ENCODE data around the gene COL6A1.

- TF ChIP-seq EZH2phosphoT487 (IDR thresholded peaks at IDR 0.05; ENCODE audit: low read depth, severe bottlenecking, unreplicated experiment), result no peak
- TF ChIP-seq CTCF (IDR thresholded peaks at IDR 0.05; ENCODE audit: poor library complexity), result no peak
- no peak for TF ChIP-seq EZH2 (IDR thresholded peaks at IDR 0.05; ENCODE audit: borderline replicate concordance)
Observed at GRCh38 chr21:45952974-45953373, 28.6 kb upstream of the COL6A1 start.

Measured in hepatocyte (in vitro differentiated cells).